Neural cell (in vitro differentiated cells): Measurements from ENCODE around the gene SELENOF. TPM values are rescaled to one million over a fixed set of nuclear protein-coding genes. Genes with fewer than 3 reads are reported as not detected.

ENCODE experiments used
- H2AFZ ChIP-seq: fragments of 200-600, 300-800 bp; sonication (generic), shearing (Covaris generic); 2 replicates; pipeline ENCODE4 v1.6.0; 2014; ENCODE audit warnings: low read depth, mild to moderate bottlenecking, antibody characterized with exemption, low read length, moderate library complexity
- H3F3A ChIP-seq: fragments of 200-600 bp; shearing (Covaris generic); 2 replicates; pipeline ENCODE4 v1.6.1; 2016; ENCODE audit warnings: mild to moderate bottlenecking, moderate library complexity, mixed read lengths, antibody characterized with exemption, low read length; ENCODE audit not compliant: insufficient read depth, poor library complexity, severe bottlenecking
- H3K27ac ChIP-seq: fragments of 200-600, 300-800 bp; sonication (generic), shearing (Covaris generic); 2 replicates; pipeline ENCODE4 v1.5.1; 2014; ENCODE audit warnings: mild to moderate bottlenecking, low read length, moderate library complexity
- H3K27me3 ChIP-seq: fragments of 300-800, 200-600 bp; sonication (generic), shearing (Covaris generic); 2 replicates; pipeline ENCODE4 v1.6.0; 2014; ENCODE audit warnings: mild to moderate bottlenecking, low read depth, low read length, moderate library complexity; ENCODE audit not compliant: insufficient read depth
- H3K36me3 ChIP-seq: fragments of 300-800, 200-600 bp; sonication (generic), shearing (Covaris generic); 2 replicates; pipeline ENCODE4 v1.5.1; 2014; ENCODE audit warnings: mild to moderate bottlenecking, antibody characterized with exemption, low read length, moderate library complexity; ENCODE audit not compliant: insufficient read depth
- H3K4me2 ChIP-seq: fragments of 300-800, 200-600 bp; sonication (generic), shearing (Covaris generic); 2 replicates; pipeline ENCODE4 v1.6.0; 2014; ENCODE audit warnings: mild to moderate bottlenecking, low read length
- H3K4me3 ChIP-seq: fragments of 300-800, 200-600 bp; sonication (generic), shearing (Covaris generic); 2 replicates; pipeline ENCODE4 v1.5.1; 2014; ENCODE audit warnings: mild to moderate bottlenecking, low read length, moderate library complexity
- H3K79me2 ChIP-seq: fragments of 200-600 bp; shearing (Covaris generic); replicated peaks from 2 replicates; pipeline ENCODE4 v1.6.0; 2014; ENCODE audit warnings: mild to moderate bottlenecking, low read length, moderate library complexity; ENCODE audit not compliant: insufficient read depth
- H3K9ac ChIP-seq: fragments of 300-800, 200-600 bp; sonication (generic), shearing (Covaris generic); 2 replicates; pipeline ENCODE4 v1.6.1; 2016; ENCODE audit warnings: mild to moderate bottlenecking, low read length, mixed read lengths
- H3K9me2 ChIP-seq: fragments of 200-600 bp; shearing (Covaris generic); 2 replicates; pipeline ENCODE4 v1.6.1; 2016; ENCODE audit warnings: mild to moderate bottlenecking, low read length, mixed read lengths; ENCODE audit not compliant: insufficient read depth
- H3K9me3 ChIP-seq: fragments of 200-600, 300-800 bp; sonication (generic), shearing (Covaris generic); 2 replicates; pipeline ENCODE4 v1.6.1; 2016; ENCODE audit warnings: mild to moderate bottlenecking, mixed run types, low read length, moderate library complexity, mixed read lengths
- H4K20me1 ChIP-seq: fragments of 200-600 bp; shearing (Covaris generic); 2 replicates; pipeline ENCODE4 v1.6.1; 2016; ENCODE audit warnings: mild to moderate bottlenecking, mixed run types; ENCODE audit not compliant: insufficient read depth
- CTCF ChIP-seq: fragments of 450-650 bp; IDR thresholded peaks from 2 replicates; pipeline ENCODE4 v1.5.1; 2014; ENCODE audit warnings: antibody characterized with exemption, mild to moderate bottlenecking, moderate library complexity; ENCODE audit not compliant: poor library complexity, severe bottlenecking
- EP300 ChIP-seq: fragments of 450-650 bp; conservative IDR thresholded peaks from 2 replicates; pipeline ENCODE4 v1.6.1; 2014; ENCODE audit warnings: antibody characterized with exemption, mild to moderate bottlenecking, moderate library complexity; ENCODE audit not compliant: poor library complexity, severe bottlenecking
- EZH2 ChIP-seq: fragments of 200-600, 300-800 bp; shearing (Covaris generic), sonication (generic); IDR thresholded peaks from 2 replicates; pipeline ENCODE4 v1.6.1; 2014; ENCODE audit warnings: antibody characterized with exemption, low read length, borderline replicate concordance, mild to moderate bottlenecking; ENCODE audit not compliant: insufficient read depth, poor library complexity, severe bottlenecking
- MXI1 ChIP-seq: fragments of 450-650 bp; conservative IDR thresholded peaks from 2 replicates; pipeline ENCODE4 v1.6.1; 2014; ENCODE audit warnings: antibody characterized with exemption, mild to moderate bottlenecking; ENCODE audit not compliant: poor library complexity, severe bottlenecking
- POLR2AphosphoS5 ChIP-seq: IDR thresholded peaks from 2 replicates; pipeline ENCODE4 v1.6.1; 2012
- RAD21 ChIP-seq: fragments of 450-650 bp; conservative IDR thresholded peaks from 2 replicates; pipeline ENCODE4 v1.6.1; 2014; ENCODE audit warnings: antibody characterized with exemption, mild to moderate bottlenecking, moderate library complexity
- REST ChIP-seq: IDR thresholded peaks from 2 replicates; pipeline ENCODE4 v1.6.1; 2012; ENCODE audit warnings: borderline replicate concordance
- SMC3 ChIP-seq: fragments of 450-650 bp; conservative IDR thresholded peaks from 2 replicates; pipeline ENCODE4 v1.6.1; 2014; ENCODE audit warnings: antibody characterized with exemption, mild to moderate bottlenecking, moderate library complexity; ENCODE audit not compliant: poor library complexity
- TAF1 ChIP-seq: IDR thresholded peaks from 2 replicates; pipeline ENCODE4 v1.6.1; 2012; ENCODE audit warnings: low read depth
- polyA plus RNA-seq: library from polyadenylated mRNA; depleted of rRNA; stranded (reverse); fragments of >200 nt; gene quantifications from 2 replicates; pipeline ENCODE4 v1.2.3, GENCODE V29; 2014

Gene SELENOF
- polyA plus RNA-seq, 1 donor from 2014 or later, result 198 TPM

GRCh38 chr1:86924324-86924960 is 10.5 kb upstream of the SELENOF start:
- no peak overlapping the region for H3K9ac ChIP-seq
- TF ChIP-seq EZH2 (no peak), EP300 (no peak), TAF1 (no peak), POLR2AphosphoS5 (no peak), CTCF (no peak), SMC3 (no peak), RAD21 (no peak), REST (no peak), MXI1 (no peak)
- H3K4me2 ChIP-seq, result no peak overlapping the region
- H3K9me3 ChIP-seq, result peaks cover 6% of the 10 kb centered on the region
- no peaks in the 10 kb centered on the region for H3K27me3 ChIP-seq
- no peak overlapping the region for H3K27ac ChIP-seq
- no peak overlapping the region for H2AFZ ChIP-seq
- no peak overlapping the region for H3K4me3 ChIP-seq
- peaks cover 47% of the 10 kb centered on the region for H3K79me2 ChIP-seq
- H3K36me3 ChIP-seq, result no peaks in the 10 kb centered on the region
- no peaks in the 10 kb centered on the region for H3K9me2 ChIP-seq
- H4K20me1 ChIP-seq, result no peaks in the 10 kb centered on the region
- no peaks in the 10 kb centered on the region for H3F3A ChIP-seq

GRCh38 chr1:86922445-86922844 is 8.5 kb upstream of the SELENOF start:
- Histone ChIP-seq H3K4me3 (no peak overlapping the region), H3K79me2 (peaks cover 55% of the 10 kb centered on the region), H3K4me2 (no peak overlapping the region), H3K36me3 (no peaks in the 10 kb centered on the region), H3K27ac (no peak overlapping the region), H3F3A (no peaks in the 10 kb centered on the region), H4K20me1 (no peaks in the 10 kb centered on the region), H2AFZ (no peak overlapping the region), H3K9ac (no peak overlapping the region), H3K9me3 (peaks cover 6% of the 10 kb centered on the region), H3K27me3 (no peaks in the 10 kb centered on the region), H3K9me2 (no peaks in the 10 kb centered on the region)
- TF ChIP-seq MXI1 (no peak), SMC3 (no peak), RAD21 (no peak), CTCF (no peak), EZH2 (no peak), EP300 (no peak), TAF1 (no peak), REST (no peak), POLR2AphosphoS5 (no peak)
